Measurements from ENCODE around the gene PTPN1.

The PTPN1 gene

GRCh38 chr20:50520222-50520880 lies 10.2 kb downstream of the PTPN1 start:
- Histone ChIP-seq H3K4me1 (ENCODE audit: control insufficient read depth, insufficient read depth, low read length) (no peaks in the 10 kb centered on the region), H3K36me3 (ENCODE audit: control insufficient read depth, insufficient read depth, low read length) (no peaks in the 10 kb centered on the region), H3K27me3 (ENCODE audit: control insufficient read depth, insufficient read depth, low read length, poor library complexity, severe bottlenecking) (no peaks in the 10 kb centered on the region), H3K9me3 (ENCODE audit: control insufficient read depth, low read length) (no peaks in the 10 kb centered on the region), H3K27ac (ENCODE audit: insufficient read depth, low read depth, low read length, poor library complexity, severe bottlenecking) (no peak overlapping the region), H3K4me3 (ENCODE audit: insufficient read depth, low read depth, low read length) (no peak overlapping the region)
- WGBS, 2 experiments = 89 to 94% methylated on average over 7 of the region's 7 CpGs

GRCh38 chr20:50521221-50522052 lies 11.3 kb downstream of the PTPN1 start:
- H3K36me3 ChIP-seq (ENCODE audit: control insufficient read depth, insufficient read depth, low read length) = no peaks in the 10 kb centered on the region
- no peak overlapping the region for H3K27ac ChIP-seq (ENCODE audit: insufficient read depth, low read depth, low read length, poor library complexity, severe bottlenecking)
- H3K27me3 ChIP-seq (ENCODE audit: control insufficient read depth, insufficient read depth, low read length, poor library complexity, severe bottlenecking) = no peaks in the 10 kb centered on the region
- H3K4me1 ChIP-seq (ENCODE audit: control insufficient read depth, insufficient read depth, low read length) = peaks cover 4% of the 10 kb centered on the region
- no peaks in the 10 kb centered on the region for H3K9me3 ChIP-seq (ENCODE audit: control insufficient read depth, low read length)
- no peak overlapping the region for H3K4me3 ChIP-seq (ENCODE audit: insufficient read depth, low read depth, low read length)
- 95 to 97% methylated on average over 7 of the region's 7 CpGs for WGBS, 2 experiments

- H3K36me3 ChIP-seq (ENCODE audit: control insufficient read depth, insufficient read depth, low read length) = no peaks in the 10 kb centered on the region
- H3K4me3 ChIP-seq (ENCODE audit: insufficient read depth, low read depth, low read length) = no peak overlapping the region
- H3K27ac ChIP-seq (ENCODE audit: insufficient read depth, low read depth, low read length, poor library complexity, severe bottlenecking) = no peak overlapping the region
- 94 to 99% methylated on average over 3 of the region's 3 CpGs for WGBS, 2 experiments
- no peaks in the 10 kb centered on the region for H3K9me3 ChIP-seq (ENCODE audit: control insufficient read depth, low read length)
- peaks cover 5% of the 10 kb centered on the region for H3K4me1 ChIP-seq (ENCODE audit: control insufficient read depth, insufficient read depth, low read length)
- no peaks in the 10 kb centered on the region for H3K27me3 ChIP-seq (ENCODE audit: control insufficient read depth, insufficient read depth, low read length, poor library complexity, severe bottlenecking)
Observed at GRCh38 chr20:50522053-50522674, 12.0 kb downstream of the PTPN1 start.

- H3K4me1 ChIP-seq (ENCODE audit: control insufficient read depth, insufficient read depth, low read length) = peaks cover 5% of the 10 kb centered on the region
- 89 to 92% methylated on average over 3 of the region's 3 CpGs for whole genome bisulfite sequencing, 2 experiments
Observed at GRCh38 chr20:50523552-50524167, 13.5 kb downstream of the PTPN1 start.

GRCh38 chr20:50525681-50526080 lies 15.5 kb downstream of the PTPN1 start:
- Histone ChIP-seq H3K4me3 (ENCODE audit: insufficient read depth, low read depth, low read length) (no peak overlapping the region), H3K4me1 (ENCODE audit: control insufficient read depth, insufficient read depth, low read length) (peaks cover 5% of the 10 kb centered on the region), H3K36me3 (ENCODE audit: control insufficient read depth, insufficient read depth, low read length) (no peaks in the 10 kb centered on the region), H3K27ac (ENCODE audit: insufficient read depth, low read depth, low read length, poor library complexity, severe bottlenecking) (no peak overlapping the region), H3K9me3 (ENCODE audit: control insufficient read depth, low read length) (no peaks in the 10 kb centered on the region), H3K27me3 (ENCODE audit: control insufficient read depth, insufficient read depth, low read length, poor library complexity, severe bottlenecking) (no peaks in the 10 kb centered on the region)
- 96 to 97% methylated on average over 4 of the region's 4 CpGs for WGBS, 2 experiments

More at GRCh38 chr20:50523552-50524167, 13.5 kb downstream of the PTPN1 start:
- Histone ChIP-seq H3K4me3 (ENCODE audit: insufficient read depth, low read depth, low read length) (no peak overlapping the region), H3K27me3 (ENCODE audit: control insufficient read depth, insufficient read depth, low read length, poor library complexity, severe bottlenecking) (no peaks in the 10 kb centered on the region), H3K9me3 (ENCODE audit: control insufficient read depth, low read length) (no peaks in the 10 kb centered on the region), H3K36me3 (ENCODE audit: control insufficient read depth, insufficient read depth, low read length) (no peaks in the 10 kb centered on the region), H3K27ac (ENCODE audit: insufficient read depth, low read depth, low read length, poor library complexity, severe bottlenecking) (no peak overlapping the region)

- H3K36me3 ChIP-seq (ENCODE audit: control insufficient read depth, insufficient read depth, low read length) = no peaks in the 10 kb centered on the region
- WGBS, 2 experiments = 73% methylated on average over 3 of the region's 3 CpGs
- H3K27me3 ChIP-seq (ENCODE audit: control insufficient read depth, insufficient read depth, low read length, poor library complexity, severe bottlenecking) = no peaks in the 10 kb centered on the region
- no peaks in the 10 kb centered on the region for H3K9me3 ChIP-seq (ENCODE audit: control insufficient read depth, low read length)
- H3K4me3 ChIP-seq (ENCODE audit: insufficient read depth, low read depth, low read length) = no peak overlapping the region
- peaks cover 5% of the 10 kb centered on the region for H3K4me1 ChIP-seq (ENCODE audit: control insufficient read depth, insufficient read depth, low read length)
- no peak overlapping the region for H3K27ac ChIP-seq (ENCODE audit: insufficient read depth, low read depth, low read length, poor library complexity, severe bottlenecking)
Observed at GRCh38 chr20:50526403-50526989, 16.3 kb downstream of the PTPN1 start.

GRCh38 chr20:50527068-50527605 lies 17.0 kb downstream of the PTPN1 start:
- Histone ChIP-seq H3K27ac (ENCODE audit: insufficient read depth, low read depth, low read length, poor library complexity, severe bottlenecking) (no peak overlapping the region), H3K36me3 (ENCODE audit: control insufficient read depth, insufficient read depth, low read length) (no peaks in the 10 kb centered on the region), H3K9me3 (ENCODE audit: control insufficient read depth, low read length) (no peaks in the 10 kb centered on the region), H3K4me3 (ENCODE audit: insufficient read depth, low read depth, low read length) (no peak overlapping the region), H3K4me1 (ENCODE audit: control insufficient read depth, insufficient read depth, low read length) (peaks cover 5% of the 10 kb centered on the region), H3K27me3 (ENCODE audit: control insufficient read depth, insufficient read depth, low read length, poor library complexity, severe bottlenecking) (no peaks in the 10 kb centered on the region)
- 93 to 94% methylated on average over 9 of the region's 9 CpGs for WGBS, 2 experiments

- H3K4me3 ChIP-seq (ENCODE audit: insufficient read depth, low read depth, low read length) = no peak overlapping the region
- WGBS, 2 experiments = 90 to 92% methylated on average over 5 to 6 of the region's 6 CpGs
- peaks cover 5% of the 10 kb centered on the region for H3K4me1 ChIP-seq (ENCODE audit: control insufficient read depth, insufficient read depth, low read length)
- no peaks in the 10 kb centered on the region for H3K27me3 ChIP-seq (ENCODE audit: control insufficient read depth, insufficient read depth, low read length, poor library complexity, severe bottlenecking)
- H3K36me3 ChIP-seq (ENCODE audit: control insufficient read depth, insufficient read depth, low read length) = no peaks in the 10 kb centered on the region
- no peaks in the 10 kb centered on the region for H3K9me3 ChIP-seq (ENCODE audit: control insufficient read depth, low read length)
- H3K27ac ChIP-seq (ENCODE audit: insufficient read depth, low read depth, low read length, poor library complexity, severe bottlenecking) = no peak overlapping the region
Observed at GRCh38 chr20:50528129-50528528, 17.9 kb downstream of the PTPN1 start.

- no peak overlapping the region for H3K27ac ChIP-seq (ENCODE audit: insufficient read depth, low read depth, low read length, poor library complexity, severe bottlenecking)
- peaks cover 5% of the 10 kb centered on the region for H3K4me1 ChIP-seq (ENCODE audit: control insufficient read depth, insufficient read depth, low read length)
- no peaks in the 10 kb centered on the region for H3K36me3 ChIP-seq (ENCODE audit: control insufficient read depth, insufficient read depth, low read length)
- no peaks in the 10 kb centered on the region for H3K27me3 ChIP-seq (ENCODE audit: control insufficient read depth, insufficient read depth, low read length, poor library complexity, severe bottlenecking)
- no peak overlapping the region for H3K4me3 ChIP-seq (ENCODE audit: insufficient read depth, low read depth, low read length)
- no peaks in the 10 kb centered on the region for H3K9me3 ChIP-seq (ENCODE audit: control insufficient read depth, low read length)
- WGBS, 2 experiments = 94 to 96% methylated on average over 6 of the region's 6 CpGs
Observed at GRCh38 chr20:50528804-50529351, 18.7 kb downstream of the PTPN1 start.
